Tibial nerve (tissue), 4 donors: ENCODE measurements around the gene RCL1.

ENCODE experiments used
- CTCF ChIP-seq, 5 experiments: fragments of 200-600 bp in 3 of 5; fragments of 450-650 bp in 2 of 5; sonication (generic) in 3 of 5; IDR thresholded peaks; one replicate each; pipeline ENCODE4 v1.5.1; 2016 to 2019; ENCODE audit warnings: antibody characterized with exemption in 5 of 5, mild to moderate bottlenecking in 3 of 5, moderate library complexity in 2 of 5
- EP300 ChIP-seq, 2 donors: sonication (generic); formaldehyde crosslinking; IDR thresholded peaks; one replicate each; pipeline ENCODE4 v1.6.1; 2017; ENCODE audit warnings: antibody characterized with exemption in 2 of 2, mild to moderate bottlenecking in 1 of 2
- POLR2A ChIP-seq, 2 donors: fragments of 450-650 bp; IDR thresholded peaks; one replicate each; pipeline ENCODE4 v1.6.1; 2017; ENCODE audit warnings: antibody characterized with exemption in 2 of 2, mild to moderate bottlenecking in 2 of 2, moderate library complexity in 2 of 2

- TF ChIP-seq CTCF (IDR thresholded peaks at IDR 0.05) (no peak), POLR2A (IDR thresholded peaks at IDR 0.05) (no peak), EP300 (IDR thresholded peaks at IDR 0.05) (no peak)
These were observed 46.3 kb upstream of the RCL1 start for GRCh38 chr9:4746278-4747030.
